Measurements from ENCODE around the gene IGFBP7. TPM values are rescaled to one million over a fixed set of nuclear protein-coding genes. Genes with fewer than 3 reads are reported as not detected.

IGFBP7 gene
- polyA plus RNA-seq, 2 of the 4 experiments (the other 2 are of a cell fraction): 133 to 227 TPM

DNA sequence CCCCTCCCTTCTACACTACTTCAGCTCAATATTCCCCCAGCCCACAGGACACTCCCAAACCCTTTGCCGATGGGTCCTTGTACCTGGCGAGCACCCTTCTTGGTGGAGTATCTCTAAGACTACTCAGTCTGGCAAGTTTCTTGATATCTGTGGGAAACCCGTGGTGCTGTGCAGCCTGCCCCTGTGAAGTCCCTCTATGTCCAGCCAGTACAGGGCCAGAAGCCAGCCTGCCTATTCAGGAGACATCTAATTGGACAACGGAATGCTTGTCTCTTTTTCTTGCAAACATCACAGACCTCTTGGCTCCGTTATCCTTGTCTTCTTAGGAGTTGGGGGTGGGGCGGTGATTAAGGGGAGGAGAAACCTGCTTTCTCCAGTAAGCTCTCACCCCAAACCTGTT is 3.7 kb upstream of the IGFBP7 start:
- DNase-seq (ENCODE audit: low read depth in 1 of 2, low spot score in 1 of 2): no peak
- no peak for FAIRE-seq
- no peak for TF ChIP-seq HDAC2 (IDR thresholded peaks at IDR 0.05)
- TF ChIP-seq BCL3 (IDR thresholded peaks at IDR 0.05): no peak
- no peak for TF ChIP-seq E2F6 (IDR thresholded peaks at IDR 0.05; ENCODE audit: borderline replicate concordance, low read depth)
- no peak for TF ChIP-seq TFCP2L1 (CRISPR knock-in tag; IDR thresholded peaks at IDR 0.05)
- TF ChIP-seq EP300 (IDR thresholded peaks at IDR 0.05): no peak
- TF ChIP-seq FOXS1 (CRISPR knock-in tag; IDR thresholded peaks at IDR 0.05): no peak
- TF ChIP-seq RNF2 (IDR thresholded peaks at IDR 0.05; ENCODE audit: borderline replicate concordance, low read depth): no peak
- no peak for TF ChIP-seq TP53 (CRISPR knock-in tag; IDR thresholded peaks at IDR 0.05)
- TF ChIP-seq MAZ (IDR thresholded peaks at IDR 0.05; ENCODE audit: borderline replicate concordance, low read depth, low read length): no peak
- TF ChIP-seq, protein P1, sequence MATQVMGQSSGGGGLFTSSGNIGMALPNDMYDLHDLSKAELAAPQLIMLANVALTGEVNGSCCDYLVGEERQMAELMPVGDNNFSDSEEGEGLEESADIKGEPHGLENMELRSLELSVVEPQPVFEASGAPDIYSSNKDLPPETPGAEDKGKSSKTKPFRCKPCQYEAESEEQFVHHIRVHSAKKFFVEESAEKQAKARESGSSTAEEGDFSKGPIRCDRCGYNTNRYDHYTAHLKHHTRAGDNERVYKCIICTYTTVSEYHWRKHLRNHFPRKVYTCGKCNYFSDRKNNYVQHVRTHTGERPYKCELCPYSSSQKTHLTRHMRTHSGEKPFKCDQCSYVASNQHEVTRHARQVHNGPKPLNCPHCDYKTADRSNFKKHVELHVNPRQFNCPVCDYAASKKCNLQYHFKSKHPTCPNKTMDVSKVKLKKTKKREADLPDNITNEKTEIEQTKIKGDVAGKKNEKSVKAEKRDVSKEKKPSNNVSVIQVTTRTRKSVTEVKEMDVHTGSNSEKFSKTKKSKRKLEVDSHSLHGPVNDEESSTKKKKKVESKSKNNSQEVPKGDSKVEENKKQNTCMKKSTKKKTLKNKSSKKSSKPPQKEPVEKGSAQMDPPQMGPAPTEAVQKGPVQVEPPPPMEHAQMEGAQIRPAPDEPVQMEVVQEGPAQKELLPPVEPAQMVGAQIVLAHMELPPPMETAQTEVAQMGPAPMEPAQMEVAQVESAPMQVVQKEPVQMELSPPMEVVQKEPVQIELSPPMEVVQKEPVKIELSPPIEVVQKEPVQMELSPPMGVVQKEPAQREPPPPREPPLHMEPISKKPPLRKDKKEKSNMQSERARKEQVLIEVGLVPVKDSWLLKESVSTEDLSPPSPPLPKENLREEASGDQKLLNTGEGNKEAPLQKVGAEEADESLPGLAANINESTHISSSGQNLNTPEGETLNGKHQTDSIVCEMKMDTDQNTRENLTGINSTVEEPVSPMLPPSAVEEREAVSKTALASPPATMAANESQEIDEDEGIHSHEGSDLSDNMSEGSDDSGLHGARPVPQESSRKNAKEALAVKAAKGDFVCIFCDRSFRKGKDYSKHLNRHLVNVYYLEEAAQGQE (IDR thresholded peaks at IDR 0.05): no peak
- no peak for TF ChIP-seq KDM1A (IDR thresholded peaks at IDR 0.05; ENCODE audit: low read depth)
- TF ChIP-seq RARB (CRISPR knock-in tag; IDR thresholded peaks at IDR 0.05): no peak
- TF ChIP-seq HMGXB4 (CRISPR knock-in tag; IDR thresholded peaks at IDR 0.05; ENCODE audit: borderline replicate concordance): no peak
- no peak for TF ChIP-seq HOXA7 (CRISPR knock-in tag; IDR thresholded peaks at IDR 0.05)
- TF ChIP-seq ATOH8 (CRISPR knock-in tag; IDR thresholded peaks at IDR 0.05; ENCODE audit: low read depth): no peak
- no peak for TF ChIP-seq HOXB13 (CRISPR knock-in tag; IDR thresholded peaks at IDR 0.05; ENCODE audit: low read depth)
- H3K4me3 ChIP-seq: no peak overlapping the region
- POLR2A ChIA-PET: no interaction called here
- H3K9me3 ChIP-seq: no peaks in the 10 kb centered on the region
- H3K4me1 ChIP-seq: peaks cover 38% of the 10 kb centered on the region
- CTCF ChIA-PET: interaction anchor here (2.0 kb wide), 1 partner anchor 50 kb away, joined by 6 read pairs; no protein-coding TSS in a partner anchor
- 82% methylated on average over 5 of the region's 6 CpGs for WGBS (ENCODE audit: missing lambda C conversion rate)
- no peak for ATAC-seq
- H3K4me2 ChIP-seq: no peak overlapping the region
- H3K27ac ChIP-seq: no peak overlapping the region; a peak in 1 of 6 replicates
